Right renal pelvis (tissue), 4 donors: ENCODE results near the gene LDLRAD3. TPM values are rescaled to one million over a fixed set of nuclear protein-coding genes. Genes with fewer than 3 reads are reported as not detected.
A peak's percentile ranks its signal among the peaks of the same experiment; 100 is the strongest.
"Not testable (repeated sequence)": the region's sequence is repeated elsewhere in the genome, so short reads cannot be mapped to it uniquely, and the experiment has no call there.

Experiments used
- DNase-seq, 4 donors: peaks; one replicate each; pipeline ENCODE4 v3.0.0-alpha.2; 2013; ENCODE audit warnings: low read depth in 4 of 4, low spot score in 3 of 4, missing footprints in 1 of 4
- polyA plus RNA-seq, 4 donors: library from polyadenylated mRNA; unstranded; fragments of 120-200 nt; gene quantifications; one replicate each; pipeline ENCODE4 v1.2.1, GENCODE V29; 2013; ENCODE audit not compliant: insufficient read length in 4 of 4

The LDLRAD3 gene
- polyA plus RNA-seq, 4 donors: 23.7 to 27.8 (median 27.0) TPM

DNA sequence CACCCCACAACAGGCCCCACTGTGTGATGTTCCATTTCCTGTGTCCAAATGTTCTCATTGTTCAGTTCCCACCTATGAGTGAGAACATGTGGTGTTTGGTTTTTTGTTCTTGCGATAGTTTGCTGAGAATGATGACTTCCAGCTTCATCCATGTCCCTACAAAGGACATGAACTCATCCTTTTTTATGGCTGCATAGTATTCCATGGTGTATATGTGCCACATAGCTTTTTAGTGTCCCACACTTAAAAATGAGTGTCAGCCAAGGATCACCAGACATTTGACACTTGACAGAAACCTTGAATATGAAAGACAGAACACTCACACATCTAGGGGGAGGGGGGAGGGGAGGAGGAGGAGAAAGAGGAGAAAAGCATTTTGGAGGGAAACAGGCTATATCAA lies 245.9 kb downstream of the LDLRAD3 start:
- DNase-seq: not testable (repeated sequence)

DNA sequence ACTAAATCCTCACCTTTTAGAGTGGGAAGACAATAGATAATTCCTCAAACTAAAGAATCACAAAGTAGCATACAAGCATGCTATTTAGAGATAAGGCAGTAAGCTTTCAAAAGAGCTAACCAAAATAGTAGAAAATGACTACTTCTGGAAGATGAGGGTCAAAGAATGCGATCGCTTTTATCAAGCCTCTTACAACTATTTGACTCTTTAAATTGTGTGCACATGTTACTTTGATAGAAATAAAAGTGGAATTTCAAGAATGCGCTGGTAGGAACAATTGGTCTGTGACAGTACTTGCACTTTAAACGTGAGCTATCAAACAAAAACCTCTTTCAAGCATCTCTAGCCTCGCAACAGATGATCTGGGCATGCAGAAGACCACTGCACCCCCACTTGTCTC lies 248.1 kb downstream of the LDLRAD3 start:
- no peak for DNase-seq

DNA sequence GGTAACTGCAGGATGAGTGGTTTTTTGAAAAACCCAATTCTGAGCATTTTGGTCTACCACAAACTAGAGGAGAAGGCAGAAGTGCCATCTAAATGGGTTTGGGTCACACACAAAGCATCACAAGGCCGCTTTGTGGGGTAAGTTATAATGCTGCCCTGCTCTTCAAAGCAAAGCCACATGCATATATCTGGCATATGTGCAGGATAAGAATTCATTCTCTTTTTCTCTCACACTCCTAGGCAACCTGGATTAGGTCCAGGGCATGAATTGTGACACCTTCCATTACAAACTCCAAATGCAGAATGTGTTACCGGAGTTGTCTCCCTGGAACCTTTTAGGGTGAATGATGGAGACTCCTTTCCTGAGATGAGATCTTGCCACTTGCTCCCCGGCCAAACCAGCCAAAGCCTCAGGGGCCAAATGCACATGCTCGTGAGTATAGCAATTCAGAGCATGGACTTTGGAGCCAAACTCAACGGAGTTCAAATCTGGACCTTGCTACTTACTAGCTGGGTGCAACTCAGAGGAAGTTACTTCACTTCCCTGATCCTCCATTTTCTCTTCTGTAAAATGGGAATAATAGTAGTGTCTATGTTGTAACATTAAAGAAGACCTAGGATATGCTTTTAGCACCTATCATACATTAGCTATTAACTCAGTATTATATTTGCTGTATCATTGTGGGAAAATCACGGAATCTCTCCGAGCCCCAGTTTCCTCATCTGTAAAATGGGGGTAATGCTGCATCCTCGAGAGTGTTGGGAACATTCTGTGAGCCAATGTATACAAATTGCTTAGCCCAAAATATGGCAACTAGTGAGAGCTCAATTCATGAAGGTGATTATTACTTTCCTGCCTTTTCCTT lies 248.8 kb downstream of the LDLRAD3 start:
- DNase-seq: no peak

DNA sequence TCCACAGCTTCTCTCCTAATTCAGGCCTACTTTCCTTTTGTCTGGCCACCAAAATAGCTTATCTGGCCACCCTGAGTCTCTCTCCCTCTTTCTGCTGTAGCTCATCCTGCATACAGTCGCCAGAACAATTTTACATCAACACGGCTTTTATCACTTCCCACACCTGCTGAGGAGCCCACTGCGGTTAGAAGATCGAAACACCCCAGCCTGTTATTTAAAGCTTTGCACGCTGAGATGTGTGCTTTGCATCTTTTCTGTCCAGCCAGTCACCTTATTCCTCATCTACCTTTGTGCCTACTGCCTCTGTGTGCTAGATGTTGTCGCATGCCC lies 249.4 kb downstream of the LDLRAD3 start:
- DNase-seq: no peak

DNA sequence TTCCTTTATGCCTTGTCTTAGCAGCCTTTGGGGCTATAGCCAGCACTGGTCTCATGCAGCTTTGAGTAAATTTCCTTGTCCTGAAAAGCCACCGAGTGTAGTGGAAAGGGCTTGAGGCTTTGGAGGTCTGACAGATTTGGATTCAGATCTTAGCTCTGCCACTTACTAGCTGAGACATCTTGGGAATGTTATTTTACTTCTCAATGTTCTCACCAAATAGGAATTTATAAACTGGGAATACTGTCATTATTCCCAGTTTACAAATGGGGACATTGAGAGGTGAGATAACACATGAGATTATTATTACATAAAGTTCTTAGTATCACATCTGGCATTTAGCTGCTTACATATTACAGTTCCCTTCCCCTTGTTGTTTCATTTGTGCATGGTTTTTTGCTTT lies 249.9 kb downstream of the LDLRAD3 start:
- DNase-seq: no peak

DNA sequence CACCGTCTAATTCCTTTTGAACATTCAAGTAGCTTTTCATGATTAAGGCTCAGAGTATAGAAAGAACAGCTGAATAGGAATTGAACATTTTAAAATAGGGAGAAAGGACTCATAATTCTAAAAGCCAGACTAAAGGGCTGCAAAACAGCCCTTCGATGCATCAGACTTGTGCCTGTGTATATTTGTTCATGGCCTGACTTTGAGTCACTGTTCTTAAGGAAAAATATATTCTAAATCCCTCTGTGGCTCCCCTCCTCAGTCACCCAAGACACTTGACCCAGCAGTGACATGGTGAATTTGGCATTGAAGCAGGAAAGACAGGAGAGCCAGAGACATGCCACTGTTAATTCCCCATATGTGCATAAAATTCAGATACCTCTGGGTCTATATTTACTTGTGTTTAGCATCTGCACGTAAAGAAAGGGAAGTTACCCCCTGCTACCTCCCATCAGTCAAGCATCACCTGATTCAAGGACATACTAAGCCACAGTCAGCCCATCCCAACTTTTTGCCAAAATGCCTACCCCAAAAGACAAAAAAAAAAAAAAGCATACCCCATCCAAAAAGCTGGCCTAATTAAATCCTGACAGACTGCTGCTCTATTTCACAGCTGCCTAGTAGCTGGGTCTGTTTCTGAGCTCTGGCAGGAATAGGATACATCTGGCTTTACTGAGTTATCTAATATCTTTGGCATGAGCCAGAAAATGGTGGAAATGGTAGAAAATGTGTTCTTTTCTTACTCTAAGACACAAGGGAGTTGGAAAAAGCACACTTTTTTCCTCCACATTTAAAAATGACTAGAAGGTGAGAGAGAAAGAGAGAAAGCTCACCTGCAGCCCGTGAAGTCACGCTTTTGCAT lies 251.9 kb downstream of the LDLRAD3 start:
- DNase-seq: no peak

DNA sequence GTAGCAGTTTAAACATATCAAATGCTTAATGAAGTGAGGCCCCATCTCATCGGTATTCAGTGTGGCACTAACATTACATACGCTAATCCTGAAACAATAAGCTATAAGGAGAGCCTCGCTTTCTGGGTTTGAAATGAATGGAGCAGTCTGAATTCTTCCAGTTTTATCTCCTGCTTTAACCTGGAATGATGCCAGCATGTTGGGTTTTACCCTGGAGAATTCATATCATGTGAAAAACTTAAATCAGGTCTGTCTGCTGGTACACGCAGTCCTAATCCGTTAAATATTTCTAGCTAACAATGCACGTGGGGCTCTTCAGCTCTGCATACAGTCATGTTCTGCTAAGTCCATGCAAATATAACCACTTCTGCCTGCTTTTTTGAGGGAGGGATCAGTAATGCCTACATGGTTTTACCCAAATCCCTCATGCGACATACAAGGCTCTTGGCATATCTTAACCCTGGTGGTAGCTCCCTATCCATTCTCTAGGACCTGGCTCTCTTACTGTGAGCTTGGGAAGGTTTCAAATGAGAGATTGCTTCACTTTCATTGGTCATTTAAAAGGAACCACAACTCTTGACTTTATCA lies 252.6 kb downstream of the LDLRAD3 start:
- DNase-seq: no peak

DNA sequence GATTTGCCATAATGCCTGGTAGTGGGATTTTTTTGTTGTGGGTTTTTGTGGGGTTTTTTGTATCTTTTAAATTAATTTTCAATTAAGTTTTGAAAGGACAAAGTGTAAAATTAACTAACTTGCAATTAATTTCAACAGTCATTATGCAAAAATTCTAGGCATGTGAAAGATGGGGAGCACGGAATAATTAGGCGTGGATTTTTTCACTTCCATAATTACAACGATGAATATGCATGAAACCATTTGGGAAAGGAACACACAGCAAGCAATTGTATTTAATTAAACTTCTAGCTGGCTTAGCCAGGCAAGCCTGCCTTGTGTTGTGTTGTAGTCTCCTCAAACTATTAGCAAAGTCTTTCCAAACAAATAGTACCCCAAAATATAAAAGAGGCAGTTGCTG lies 257.5 kb downstream of the LDLRAD3 start:
- no peak for DNase-seq

DNA sequence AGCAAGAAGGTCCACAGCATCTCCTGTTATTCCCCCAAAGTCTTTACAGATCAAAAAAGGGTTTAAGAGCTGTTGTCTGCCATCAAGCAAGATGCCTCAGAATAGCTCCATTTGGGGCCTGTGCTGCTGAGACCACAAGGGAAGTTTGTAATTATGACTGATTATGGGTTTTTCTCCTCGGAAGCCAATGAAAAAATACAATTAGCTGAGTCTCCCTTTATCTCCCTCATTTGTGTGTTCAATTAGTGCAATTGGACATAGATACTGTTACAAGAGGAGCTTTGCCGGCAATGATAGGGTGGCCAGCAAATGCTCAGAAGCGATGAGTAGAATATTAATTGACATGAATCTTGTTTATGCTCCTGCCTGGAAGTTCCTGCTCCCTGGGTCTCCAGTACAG lies 261.7 kb downstream of the LDLRAD3 start:
- no peak for DNase-seq

DNA sequence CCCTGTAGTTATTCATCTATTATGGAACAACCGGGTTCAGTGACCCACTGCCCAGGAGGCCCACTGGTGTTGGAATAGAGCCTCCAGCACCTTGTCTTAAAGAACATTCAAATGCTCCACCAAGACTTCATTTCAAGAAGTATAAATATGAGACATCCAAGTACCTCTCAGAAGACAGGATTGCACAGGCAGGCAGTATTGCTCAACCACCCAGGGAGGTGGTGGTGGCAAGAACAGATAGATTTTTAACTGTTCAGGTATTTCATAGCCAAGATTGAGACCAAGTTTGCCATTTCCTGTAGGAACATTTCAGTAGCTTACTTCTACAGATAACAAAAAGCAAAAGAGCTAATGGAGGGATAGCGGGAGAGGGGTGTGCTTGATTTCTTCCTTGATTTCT lies 266.7 kb downstream of the LDLRAD3 start:
- DNase-seq: no peak

DNA sequence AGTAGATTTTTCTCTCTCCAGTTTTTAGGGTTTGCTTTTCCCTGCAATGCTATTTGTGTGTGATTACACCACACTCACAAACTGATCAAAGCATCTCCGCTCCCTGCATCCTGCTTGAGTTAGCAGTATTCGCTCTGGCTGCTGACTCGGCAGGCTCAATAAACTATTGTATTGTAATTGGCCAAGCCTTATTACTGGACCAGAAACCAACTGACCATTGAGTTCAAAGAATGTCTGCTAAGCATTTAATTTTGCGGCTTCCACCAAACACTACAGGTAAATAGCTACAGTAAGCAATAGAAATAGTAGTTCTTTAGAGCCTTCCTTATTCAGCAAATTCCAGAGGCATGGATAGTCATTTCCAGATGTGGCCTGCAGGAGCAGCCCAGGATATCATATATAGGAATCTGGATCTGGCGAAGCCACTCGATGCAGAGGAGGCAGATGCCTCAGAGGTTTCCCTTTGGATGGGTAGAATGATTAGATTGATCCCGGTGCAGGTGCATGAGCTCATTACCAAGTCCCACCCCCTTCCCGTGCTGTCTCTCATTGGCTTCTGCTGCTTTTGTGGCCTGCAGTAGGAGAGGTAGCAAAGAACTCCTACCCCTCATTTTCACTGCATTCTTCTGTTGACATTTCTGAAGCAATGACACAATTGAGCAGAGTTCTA lies 268.0 kb downstream of the LDLRAD3 start:
- DNase-seq: no peak

DNA sequence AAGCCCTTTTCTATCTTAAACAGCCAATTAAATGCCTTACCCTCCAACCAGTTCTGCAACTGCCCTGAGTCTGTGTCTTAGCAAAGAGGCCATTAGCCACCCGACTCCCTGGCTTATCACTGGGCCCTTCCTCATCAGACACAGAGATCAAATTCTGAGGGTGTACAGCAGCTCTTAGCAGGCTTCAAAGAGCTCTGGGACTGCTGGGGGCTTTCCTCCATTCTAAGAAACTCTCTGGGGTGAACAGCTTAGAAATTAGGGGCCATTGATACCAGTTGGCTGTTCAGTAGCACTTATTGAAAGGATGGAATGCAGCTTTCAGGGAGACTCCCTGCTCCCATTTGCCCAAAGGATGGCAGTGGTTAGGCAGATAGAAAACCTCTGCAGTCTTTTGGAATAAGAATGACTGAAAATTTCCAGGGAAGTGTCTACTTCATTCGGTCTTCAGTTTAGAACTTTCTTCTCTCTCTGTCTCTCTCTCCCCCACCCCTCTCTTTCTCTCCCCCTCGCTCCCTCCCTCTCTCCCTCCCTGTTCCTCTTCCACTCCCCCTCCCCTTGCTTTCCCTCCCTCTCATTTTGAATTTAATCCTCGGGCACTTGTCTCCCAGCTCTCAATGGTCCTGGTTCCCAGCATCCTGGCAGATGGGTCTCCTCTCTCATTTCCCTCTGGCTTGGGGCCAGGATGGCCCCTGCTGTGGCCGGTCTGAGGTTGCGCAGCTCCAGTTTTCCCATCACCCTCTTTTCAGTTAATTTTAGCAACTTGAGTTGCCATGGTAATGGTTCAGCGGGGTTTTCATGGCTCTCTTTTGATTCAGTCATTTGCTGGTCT lies 268.9 kb downstream of the LDLRAD3 start:
- peak in 1 of 4 donors; percentile 63 for DNase-seq

DNA sequence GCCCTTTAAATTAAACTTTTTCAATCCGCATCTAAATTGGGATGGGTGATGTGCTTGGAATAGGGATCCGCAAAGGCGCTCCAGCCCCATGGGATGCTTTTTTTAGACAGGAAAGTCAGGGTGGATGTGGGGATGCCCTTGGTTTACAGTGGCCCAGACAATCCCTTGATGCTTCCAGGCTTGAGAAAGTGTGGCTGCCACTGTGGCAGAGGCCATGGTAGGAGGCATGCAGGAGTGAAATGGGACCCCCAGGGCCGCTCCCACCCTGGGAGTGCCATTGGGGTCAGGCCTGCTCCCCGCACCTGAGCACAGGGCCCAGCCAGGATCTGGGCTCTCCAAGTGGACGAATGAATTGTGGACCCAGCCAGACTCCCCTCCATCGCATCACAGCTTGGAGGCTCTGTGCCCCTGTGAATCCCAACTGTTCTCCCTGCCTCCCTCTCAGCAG lies 269.6 kb downstream of the LDLRAD3 start:
- DNase-seq: no peak

DNA sequence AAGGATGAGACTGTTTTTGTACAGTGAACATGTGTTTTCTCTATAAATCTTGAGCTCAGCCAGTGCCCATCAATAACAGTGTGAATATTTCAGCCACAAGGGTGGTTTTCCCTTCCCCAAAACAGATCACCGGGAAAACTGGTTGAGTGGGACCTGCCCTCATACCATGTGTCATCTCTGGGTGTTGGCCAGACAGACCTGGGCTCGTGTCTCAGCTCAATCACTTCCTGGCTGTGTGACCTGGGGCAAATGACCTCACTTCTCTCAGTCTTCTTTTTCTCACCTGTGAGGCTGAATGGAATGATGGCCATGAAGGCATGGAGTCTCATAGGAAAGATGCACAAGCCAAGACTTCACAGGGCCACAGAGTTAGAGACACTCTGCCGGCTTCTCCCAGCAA lies 270.6 kb downstream of the LDLRAD3 start:
- DNase-seq: no peak

DNA sequence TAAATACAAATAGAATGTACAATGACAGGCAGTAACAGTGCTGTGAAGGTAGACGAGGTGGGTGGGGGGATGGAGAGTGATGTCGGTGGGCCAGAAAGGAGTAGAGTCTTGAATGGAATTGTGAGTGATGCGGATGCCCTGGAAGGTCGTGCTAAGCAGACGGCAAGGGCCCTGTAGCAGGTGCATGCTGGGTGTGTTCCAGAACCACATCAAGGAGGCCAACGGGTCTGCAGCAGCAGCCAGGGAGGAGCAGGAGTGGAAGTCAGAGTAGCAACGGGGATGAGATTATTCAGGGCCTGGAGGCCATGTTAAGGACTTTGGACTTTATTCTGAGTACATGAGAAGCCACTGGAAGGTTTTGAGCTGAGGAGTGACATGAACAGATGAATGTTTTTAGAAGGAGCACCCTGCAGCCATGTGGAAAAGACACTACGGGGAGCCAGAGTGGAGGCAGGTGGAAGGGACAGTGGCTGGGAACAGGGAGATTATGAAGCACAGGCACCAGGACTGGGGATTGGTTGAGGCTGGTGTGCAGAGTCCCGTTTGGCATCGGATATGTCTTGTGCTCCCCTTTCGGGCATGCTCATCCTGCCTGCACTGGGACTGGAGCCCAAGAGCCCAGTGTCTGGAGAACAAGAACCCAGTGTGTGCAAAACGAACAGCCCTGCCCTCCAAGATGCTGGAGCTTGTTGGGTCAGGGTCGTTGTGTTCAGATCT lies 271.3 kb downstream of the LDLRAD3 start:
- DNase-seq: no peak

DNA sequence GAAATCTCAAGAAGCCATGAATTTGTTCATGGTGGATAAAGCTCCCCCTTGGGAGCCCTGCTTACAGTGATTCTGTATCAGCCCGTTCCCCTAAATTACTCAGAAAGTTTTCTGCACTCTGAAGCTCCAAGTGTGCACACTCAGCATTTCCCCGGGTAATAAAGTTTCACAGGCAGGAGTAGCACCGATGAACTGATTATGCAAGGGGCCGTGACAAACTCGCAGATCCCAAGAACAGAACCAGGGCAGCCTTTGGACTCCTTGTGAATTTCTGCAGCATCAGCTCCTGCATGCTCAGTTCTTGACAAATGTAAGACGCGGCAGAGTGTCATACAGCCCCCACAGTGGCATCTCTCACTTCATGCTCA lies 271.8 kb downstream of the LDLRAD3 start:
- no peak for DNase-seq

DNA sequence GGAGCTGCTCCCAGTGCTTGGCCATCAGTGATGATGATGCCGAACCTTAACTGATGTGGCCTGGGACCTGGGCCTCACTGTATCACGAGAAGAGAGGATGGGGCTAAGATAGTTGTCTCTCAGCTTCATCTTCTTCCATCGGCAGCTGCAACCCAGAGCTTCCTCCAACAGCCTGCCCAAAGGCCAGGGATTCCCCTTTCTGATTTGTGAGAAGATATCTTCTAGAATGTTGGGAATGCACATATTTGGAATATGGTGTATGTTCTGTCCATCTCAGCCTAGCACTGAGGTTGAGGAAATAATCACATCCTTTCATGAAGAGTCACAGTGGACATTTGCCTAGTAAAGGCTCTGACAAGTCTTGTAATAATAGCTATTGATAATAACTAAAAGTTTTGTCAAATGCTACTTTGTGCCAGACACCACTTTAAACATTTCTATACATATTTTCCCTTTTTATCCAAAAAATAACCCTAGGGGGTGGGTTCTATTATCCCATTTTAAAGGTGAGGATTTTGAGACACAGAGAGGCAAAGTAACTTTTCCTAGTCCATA lies 272.3 kb downstream of the LDLRAD3 start:
- no peak for DNase-seq

DNA sequence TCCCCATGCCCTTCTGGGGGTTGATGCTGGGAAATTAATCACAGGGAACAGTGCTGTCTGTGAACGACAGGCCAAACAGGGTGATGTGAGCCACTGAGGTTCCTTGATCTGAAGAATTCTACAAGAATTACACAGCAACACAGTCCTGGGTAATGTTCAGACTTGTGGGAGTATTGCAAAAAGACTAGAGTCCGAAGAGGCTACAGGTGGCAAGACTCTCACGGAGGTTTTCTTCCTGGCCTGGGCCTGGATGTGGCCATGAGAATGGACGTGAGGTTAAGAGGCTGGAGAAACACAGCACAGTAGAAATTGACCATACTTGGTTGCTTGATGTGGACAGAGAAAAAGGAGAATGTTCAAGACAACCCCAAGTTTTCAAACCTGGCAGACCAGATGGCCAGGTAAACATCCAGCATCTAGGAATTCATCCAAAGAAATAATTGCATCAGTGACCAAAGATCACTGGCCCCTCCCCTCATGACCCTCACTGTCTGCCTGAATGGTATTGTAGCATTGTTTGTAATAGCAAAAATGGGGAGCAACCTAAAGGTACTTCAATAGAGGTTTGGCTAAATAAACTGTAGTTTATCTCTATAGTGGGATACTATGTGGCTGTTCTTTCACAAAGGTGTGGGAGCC lies 274.5 kb downstream of the LDLRAD3 start:
- no peak for DNase-seq

DNA sequence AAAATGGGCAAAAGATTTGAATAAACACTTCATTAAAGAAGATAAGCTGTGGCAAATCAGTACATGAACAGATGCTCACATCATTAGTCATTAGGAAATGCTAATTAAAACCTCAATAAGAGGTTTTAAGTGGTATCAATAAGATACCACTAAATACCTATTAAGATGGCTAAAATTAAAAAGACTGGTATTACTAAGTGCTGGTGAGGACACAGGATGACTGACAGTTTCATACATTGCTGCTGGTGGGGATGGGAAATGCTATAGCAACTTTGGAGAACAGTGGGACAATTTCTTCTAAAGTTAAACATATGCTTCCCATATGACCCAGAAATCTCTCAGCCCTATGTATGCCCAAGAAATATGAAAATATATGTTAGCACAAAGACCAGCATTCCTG lies 276.1 kb downstream of the LDLRAD3 start:
- DNase-seq: no peak
